Measurements from ENCODE around the gene LCN15.

The LCN15 gene

GRCh38 chr9:136742591-136743391 is 21.5 kb downstream of the LCN15 start, which contains the start of gene LCN10:
TSS of gene LCN10 (minus strand) at chr9:136742940. CDS start at chr9:136742903, 37 bp downstream.
- H3K4me3 ChIP-seq (replicated peaks; ENCODE audit: low read depth, low read length) = no peak within 1 kb of the TSS
- no peak for DNase-seq (ENCODE audit: extremely low read depth, low read depth)
- TF ChIP-seq CTCF (IDR thresholded peaks at IDR 0.05; ENCODE audit: low read depth, low read length, missing control alignments) = peak; percentile 23

- TF ChIP-seq CTCF (IDR thresholded peaks at IDR 0.05; ENCODE audit: low read depth, low read length, missing control alignments) = no peak
- H3K4me3 ChIP-seq (replicated peaks; ENCODE audit: low read depth, low read length) = no peak overlapping the region
Measured at GRCh38 chr9:136741883-136742571, 22.3 kb downstream of the LCN15 start.

GRCh38 chr9:136740971-136741882 is 23.1 kb downstream of the LCN15 start:
- no peak for TF ChIP-seq CTCF (IDR thresholded peaks at IDR 0.05; ENCODE audit: low read depth, low read length, missing control alignments)
- DNase-seq (ENCODE audit: extremely low read depth, low read depth) = no peak
- no peak overlapping the region for H3K4me3 ChIP-seq (replicated peaks; ENCODE audit: low read depth, low read length)

More at GRCh38 chr9:136741883-136742571, 22.3 kb downstream of the LCN15 start:
- no peak for DNase-seq (ENCODE audit: extremely low read depth, low read depth)

GRCh38 chr9:136740491-136740890 is 23.8 kb downstream of the LCN15 start:
- DNase-seq (ENCODE audit: extremely low read depth, low read depth) = no peak
- no peak for TF ChIP-seq CTCF (IDR thresholded peaks at IDR 0.05; ENCODE audit: low read depth, low read length, missing control alignments)
- H3K4me3 ChIP-seq (replicated peaks; ENCODE audit: low read depth, low read length) = no peak overlapping the region

GRCh38 chr9:136740069-136740468 is 24.2 kb downstream of the LCN15 start:
- no peak for DNase-seq (ENCODE audit: extremely low read depth, low read depth)
- TF ChIP-seq CTCF (IDR thresholded peaks at IDR 0.05; ENCODE audit: low read depth, low read length, missing control alignments) = no peak
- no peak overlapping the region for H3K4me3 ChIP-seq (replicated peaks; ENCODE audit: low read depth, low read length)

- no peak for DNase-seq (ENCODE audit: extremely low read depth, low read depth)
- TF ChIP-seq CTCF (IDR thresholded peaks at IDR 0.05; ENCODE audit: low read depth, low read length, missing control alignments) = no peak
- H3K4me3 ChIP-seq (replicated peaks; ENCODE audit: low read depth, low read length) = no peak overlapping the region
Measured at GRCh38 chr9:136739509-136739908, 24.8 kb downstream of the LCN15 start.

Data from HFF-Myc (cell line).